Measurements from ENCODE around the gene WASHC4.

- TF ChIP-seq EP300 (IDR thresholded peaks at IDR 0.05; ENCODE audit: borderline replicate concordance in 1 of 2, low read depth in 1 of 2, low read length in 1 of 2) (no peak), MXI1 (IDR thresholded peaks at IDR 0.05; ENCODE audit: low read depth, low read length) (no peak), MAX (IDR thresholded peaks at IDR 0.05; ENCODE audit: low read depth) (no peak), JUND (IDR thresholded peaks at IDR 0.05) (no peak)
These were observed 101.6 kb downstream of the WASHC4 start for GRCh38 chr12:105209091-105209490.

Data from SK-N-SH (cell line).